HepG2 (cell line): ENCODE results near the gene KAZALD1.

ENCODE experiments used
- BATF2 ChIP-seq: sonication (generic); formaldehyde crosslinking; IDR thresholded peaks from 2 replicates; pipeline ENCODE4 v1.8.0; 2022; ENCODE audit warnings: mild to moderate bottlenecking, missing genetic modification reagents, moderate library complexity
- CBX1 ChIP-seq: IDR thresholded peaks from one replicate; pipeline ENCODE4 v1.6.1; 2016; ENCODE audit warnings: antibody characterized with exemption, low read depth
- FOXM1 ChIP-seq: sonication (generic); formaldehyde crosslinking; IDR thresholded peaks from 2 replicates; pipeline ENCODE4 v1.5.0; 2020; ENCODE audit warnings: missing genetic modification reagents
- TF ChIP-seq, protein P1 (sequence below): sonication (generic); formaldehyde crosslinking; IDR thresholded peaks from 2 replicates; pipeline ENCODE4 v1.5.0; 2020; ENCODE audit warnings: mild to moderate bottlenecking, missing genetic modification reagents, moderate library complexity

- TF ChIP-seq FOXM1 (CRISPR knock-in tag), result no peak
- TF ChIP-seq CBX1, result no peak
- no peak for TF ChIP-seq BATF2 (CRISPR knock-in tag)
- TF ChIP-seq, protein P1, sequence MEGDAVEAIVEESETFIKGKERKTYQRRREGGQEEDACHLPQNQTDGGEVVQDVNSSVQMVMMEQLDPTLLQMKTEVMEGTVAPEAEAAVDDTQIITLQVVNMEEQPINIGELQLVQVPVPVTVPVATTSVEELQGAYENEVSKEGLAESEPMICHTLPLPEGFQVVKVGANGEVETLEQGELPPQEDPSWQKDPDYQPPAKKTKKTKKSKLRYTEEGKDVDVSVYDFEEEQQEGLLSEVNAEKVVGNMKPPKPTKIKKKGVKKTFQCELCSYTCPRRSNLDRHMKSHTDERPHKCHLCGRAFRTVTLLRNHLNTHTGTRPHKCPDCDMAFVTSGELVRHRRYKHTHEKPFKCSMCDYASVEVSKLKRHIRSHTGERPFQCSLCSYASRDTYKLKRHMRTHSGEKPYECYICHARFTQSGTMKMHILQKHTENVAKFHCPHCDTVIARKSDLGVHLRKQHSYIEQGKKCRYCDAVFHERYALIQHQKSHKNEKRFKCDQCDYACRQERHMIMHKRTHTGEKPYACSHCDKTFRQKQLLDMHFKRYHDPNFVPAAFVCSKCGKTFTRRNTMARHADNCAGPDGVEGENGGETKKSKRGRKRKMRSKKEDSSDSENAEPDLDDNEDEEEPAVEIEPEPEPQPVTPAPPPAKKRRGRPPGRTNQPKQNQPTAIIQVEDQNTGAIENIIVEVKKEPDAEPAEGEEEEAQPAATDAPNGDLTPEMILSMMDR (CRISPR knock-in tag), result no peak
These were observed 32.5 kb downstream of the KAZALD1 start for GRCh38 chr10:101094121-101094879.
